H9 (cell line): Measurements from ENCODE around the gene ACACA. TPM values are rescaled to one million over a fixed set of nuclear protein-coding genes. Genes with fewer than 3 reads are reported as not detected.

ENCODE experiments used
- DNase-seq: peaks from one replicate; pipeline ENCODE4 v3.0.0-alpha.2; 2017
- H2AFZ ChIP-seq: one replicate; pipeline ENCODE4 v1.6.1; 2013; ENCODE audit warnings: mild to moderate bottlenecking, low read length, control low read depth, moderate library complexity
- H2AK5ac ChIP-seq: 2 replicates; pipeline ENCODE4 v1.6.1; 2013; ENCODE audit warnings: low read length, control low read depth, mixed read lengths; ENCODE audit not compliant: insufficient read length
- H2BK120ac ChIP-seq: one replicate; pipeline ENCODE4 v1.6.1; 2013; ENCODE audit warnings: low read depth, mild to moderate bottlenecking, low read length, control low read depth, inconsistent platforms; ENCODE audit not compliant: poor library complexity, severe bottlenecking
- H2BK12ac ChIP-seq: 2 replicates; pipeline ENCODE4 v1.6.1; 2013; ENCODE audit warnings: low read length, control low read depth, mixed read lengths, low read depth; ENCODE audit not compliant: insufficient read length
- H2BK15ac ChIP-seq: 2 replicates; pipeline ENCODE4 v1.6.1; 2013; ENCODE audit warnings: low read depth, low read length, control low read depth
- H2BK20ac ChIP-seq: one replicate; pipeline ENCODE4 v1.6.1; 2013; ENCODE audit warnings: low read depth, mild to moderate bottlenecking, low read length, control low read depth, inconsistent platforms; ENCODE audit not compliant: poor library complexity, severe bottlenecking
- H2BK5ac ChIP-seq: 2 replicates; pipeline ENCODE4 v1.6.1; 2013; ENCODE audit warnings: low read length, control low read depth, mixed read lengths; ENCODE audit not compliant: insufficient read length
- H3K14ac ChIP-seq: 2 replicates; pipeline ENCODE4 v1.6.1; 2013; ENCODE audit warnings: low read length, control low read depth; ENCODE audit not compliant: insufficient read depth
- H3K18ac ChIP-seq: 2 replicates; pipeline ENCODE4 v1.6.1; 2013; ENCODE audit warnings: low read depth, mild to moderate bottlenecking, mixed read lengths, low read length, control low read depth; ENCODE audit not compliant: insufficient read length
- H3K23ac ChIP-seq: 2 replicates; pipeline ENCODE4 v1.6.1; 2013; ENCODE audit warnings: low read length, control low read depth, mixed read lengths, low read depth; ENCODE audit not compliant: insufficient read length
- H3K23me2 ChIP-seq: 2 replicates; pipeline ENCODE4 v1.6.1; 2013; ENCODE audit warnings: low read depth, mild to moderate bottlenecking, mixed read lengths, low read length, control low read depth; ENCODE audit not compliant: insufficient read length, poor library complexity, severe bottlenecking
- H3K27ac ChIP-seq: 2 replicates; pipeline ENCODE4 v1.5.1; 2013; ENCODE audit warnings: low read length, control low read depth, mixed read lengths, low read depth; ENCODE audit not compliant: insufficient read length
- H3K27me3 ChIP-seq: 2 replicates; pipeline ENCODE4 v1.6.1; 2013; ENCODE audit warnings: low read length, control low read depth, inconsistent platforms; ENCODE audit not compliant: insufficient read depth
- H3K4ac ChIP-seq: 2 replicates; pipeline ENCODE4 v1.6.1; 2013; ENCODE audit warnings: low read depth, mild to moderate bottlenecking, control low read depth, inconsistent platforms, low read length, moderate library complexity
- H3K4me1 ChIP-seq: 2 replicates; pipeline ENCODE4 v1.6.1; 2013; ENCODE audit warnings: low read length, control low read depth, inconsistent platforms; ENCODE audit not compliant: insufficient read depth
- H3K4me2 ChIP-seq: 2 replicates; pipeline ENCODE4 v1.6.1; 2013; ENCODE audit warnings: low read length, control low read depth, mixed read lengths; ENCODE audit not compliant: insufficient read length, insufficient read depth
- H3K56ac ChIP-seq: 2 replicates; pipeline ENCODE4 v1.6.1; 2013; ENCODE audit warnings: low read depth, mild to moderate bottlenecking, mixed read lengths, low read length, control low read depth; ENCODE audit not compliant: insufficient read length
- H3K79me1 ChIP-seq: 2 replicates; pipeline ENCODE4 v1.6.1; 2013; ENCODE audit warnings: low read depth, mild to moderate bottlenecking, moderate library complexity, low read length, control low read depth, inconsistent platforms; ENCODE audit not compliant: insufficient read depth, poor library complexity, severe bottlenecking
- H3K79me2 ChIP-seq: 2 replicates; pipeline ENCODE4 v1.6.1; 2013; ENCODE audit warnings: low read length, control low read depth, inconsistent platforms; ENCODE audit not compliant: insufficient read depth
- H3K9ac ChIP-seq: 2 replicates; pipeline ENCODE4 v1.6.1; 2013; ENCODE audit warnings: low read length, control low read depth, mixed read lengths; ENCODE audit not compliant: insufficient read length; ENCODE audit errors: extremely low read depth
- H3K9me3 ChIP-seq: one replicate; pipeline ENCODE4 v1.6.1; 2013; ENCODE audit warnings: low read depth, low read length, inconsistent platforms; ENCODE audit not compliant: control insufficient read depth
- H3T11ph ChIP-seq: one replicate; pipeline ENCODE4 v1.6.1; 2013; ENCODE audit warnings: mild to moderate bottlenecking, low read length, control low read depth, inconsistent platforms
- H4K20me1 ChIP-seq: one replicate; pipeline ENCODE4 v1.6.1; 2013; ENCODE audit not compliant: control insufficient read depth, insufficient read length, insufficient read depth
- H4K5ac ChIP-seq: 2 replicates; pipeline ENCODE4 v1.6.1; 2013; ENCODE audit warnings: low read depth, mild to moderate bottlenecking, mixed read lengths, low read length, control low read depth; ENCODE audit not compliant: insufficient read length
- H4K8ac ChIP-seq: replicated peaks from 2 replicates; pipeline ENCODE4 v1.6.1; 2013; ENCODE audit warnings: low read length, control low read depth, mixed read lengths, low read depth; ENCODE audit not compliant: insufficient read length
- H4K91ac ChIP-seq: 2 replicates; pipeline ENCODE4 v1.6.1; 2013; ENCODE audit warnings: low read depth, mild to moderate bottlenecking, moderate library complexity, mixed read lengths, low read length, control low read depth; ENCODE audit not compliant: insufficient read length
- H3K27ac Mint-ChIP-seq, 3 experiments: 2 replicates in 2 of 3; 3 replicates in 1 of 3; pipeline ENCODE4 v1.8.0; 2020 to 2021; ENCODE audit warnings: mixed read lengths in 3 of 3, mild to moderate bottlenecking in 1 of 3, moderate library complexity in 1 of 3
- H3K27me3 Mint-ChIP-seq: 2 replicates; pipeline ENCODE4 v1.8.0; 2021; ENCODE audit warnings: low read depth, mild to moderate bottlenecking, moderate library complexity, mixed read lengths
- H3K36me3 Mint-ChIP-seq, 3 experiments: 2 replicates in 2 of 3; 3 replicates in 1 of 3; pipeline ENCODE4 v1.8.0; 2020 to 2021; ENCODE audit warnings: low read depth in 3 of 3, mixed read lengths in 3 of 3; ENCODE audit not compliant: insufficient read depth in 1 of 3
- H3K4me1 Mint-ChIP-seq, 2 experiments: 2 replicates each; pipeline ENCODE4 v1.8.0; 2020; ENCODE audit warnings: mixed read lengths in 2 of 2
- H3K4me3 Mint-ChIP-seq, 2 experiments: 2 replicates in 1 of 2; 3 replicates in 1 of 2; pipeline ENCODE4 v1.8.0; 2020 to 2021; ENCODE audit warnings: mild to moderate bottlenecking in 2 of 2, mixed read lengths in 2 of 2, moderate library complexity in 1 of 2
- H3K9me3 Mint-ChIP-seq, 2 experiments: 2 replicates in 1 of 2; 3 replicates in 1 of 2; pipeline ENCODE4 v1.8.0; 2020; ENCODE audit warnings: mild to moderate bottlenecking in 2 of 2, mixed read lengths in 2 of 2, moderate library complexity in 1 of 2
- CTCF ChIP-seq: fragments of 200-600 bp; sonication (generic); conservative IDR thresholded peaks from 3 replicates; pipeline ENCODE4 v1.8.0; 2021; ENCODE audit warnings: antibody characterized with exemption, mild to moderate bottlenecking
- WGBS: extraction: QIAGEN DNeasy Blood & Tissue Kit; methylation state at CpG from one replicate; pipeline ENCODE4 v1.1.7; 2013; ENCODE audit warnings: missing lambda C conversion rate, low lambda C conversion rate, mixed read lengths; ENCODE audit not compliant: insufficient read length; ENCODE audit errors: extremely low coverage; 5-methylcytosine and 5-hydroxymethylcytosine counted together
- total RNA-seq: library from RNA; stranded (reverse); gene quantifications from 2 replicates; pipeline ENCODE4 v1.2.1, GENCODE V29; 2021

Gene ACACA
- total RNA-seq, 1 experiment from 2014 or later, result 135 TPM

GRCh38 chr17:37429039-37429438, 22.4 kb upstream of the ACACA start:
- Histone ChIP-seq H3K14ac (no peak overlapping the region), H3K79me2 (no peaks in the 10 kb centered on the region)

More at GRCh38 chr17:37429039-37429438, 22.4 kb upstream of the ACACA start:
- Mint-ChIP-seq H3K4me1 (no peaks in the 10 kb centered on the region), H3K9me3 (no peaks in the 10 kb centered on the region), H3K4me3 (no peak overlapping the region), H3K36me3 (peaks cover 12 to 69% (median 50%) of the 10 kb centered on the region in 3 experiments; a peak in 6 of 7 replicates), H3K27ac (no peak overlapping the region), H3K27me3 (no peaks in the 10 kb centered on the region)
- no peak for DNase-seq
- Histone ChIP-seq H4K8ac (no peak overlapping the region), H3K9me3 (no peaks in the 10 kb centered on the region), H3K27me3 (no peaks in the 10 kb centered on the region), H2BK12ac (no peak overlapping the region), H3K23me2 (no peaks in the 10 kb centered on the region), H2AK5ac (no peak overlapping the region), H2AFZ (no peak overlapping the region), H3T11ph (no peak overlapping the region), H2BK120ac (no peak overlapping the region), H3K27ac (no peak overlapping the region), H3K79me1 (peaks cover 3% of the 10 kb centered on the region), H2BK5ac (no peak overlapping the region), H4K91ac (no peak overlapping the region), H3K23ac (no peak overlapping the region), H3K18ac (no peak overlapping the region), H3K4me1 (no peaks in the 10 kb centered on the region), H2BK15ac (no peak overlapping the region), H3K4me2 (no peak overlapping the region), H3K56ac (no peak overlapping the region), H3K9ac (no peak overlapping the region), H2BK20ac (no peak overlapping the region), H3K4ac (no peak overlapping the region), H4K5ac (no peak overlapping the region), H4K20me1 (no peaks in the 10 kb centered on the region)
- TF ChIP-seq CTCF, result no peak
- WGBS, result no CpG with 5 or more reads among the region's 3 CpGs
